ENCODE measurements around the gene DNAAF5. TPM values are rescaled to one million over a fixed set of nuclear protein-coding genes. Genes with fewer than 3 reads are reported as not detected.

Gene DNAAF5
- 10 to 100 TPM; 26.8 to 29.5 TPM for total RNA-seq

- peaks cover 4% of the 10 kb centered on the region for H3K9me3 Mint-ChIP-seq
- H3K27ac Mint-ChIP-seq: peak within 1 kb of the TSS; percentile 76
- peaks cover 27% of the 10 kb centered on the region for H3K4me1 Mint-ChIP-seq (ENCODE audit: low read depth)
- CTCF ChIA-PET: interaction anchor here (0.5 kb wide), 1 partner anchor 180 kb away, joined by 4 read pairs; no protein-coding TSS in a partner anchor
- peaks cover 34% of the 10 kb centered on the region for H3K36me3 Mint-ChIP-seq
- POLR2A ChIA-PET: interaction anchor here (0.9 to 1.1 kb wide), 2 partner anchors 122 to 124 kb away, joined by 3 to 4 read pairs; no protein-coding TSS in a partner anchor
- intact Hi-C loops (cut with micrococcal nuclease): loop anchor here (1.0 to 5.0 kb wide), 3 partner anchors 125 to 204 kb away; no protein-coding TSS in a partner anchor
- H3K4me3 Mint-ChIP-seq: peak within 1 kb of the TSS; percentile 86
- H3K27me3 Mint-ChIP-seq: no peaks in the 10 kb centered on the region
- peak; percentile 92 for DNase-seq
These were observed at the start of gene DNAAF5 for GRCh38 chr7:726084-726853. Gene DNAAF5, plus strand, starts transcription at chr7:726699. Its CDS starts 22 bp downstream, at chr7:726721.

DNA sequence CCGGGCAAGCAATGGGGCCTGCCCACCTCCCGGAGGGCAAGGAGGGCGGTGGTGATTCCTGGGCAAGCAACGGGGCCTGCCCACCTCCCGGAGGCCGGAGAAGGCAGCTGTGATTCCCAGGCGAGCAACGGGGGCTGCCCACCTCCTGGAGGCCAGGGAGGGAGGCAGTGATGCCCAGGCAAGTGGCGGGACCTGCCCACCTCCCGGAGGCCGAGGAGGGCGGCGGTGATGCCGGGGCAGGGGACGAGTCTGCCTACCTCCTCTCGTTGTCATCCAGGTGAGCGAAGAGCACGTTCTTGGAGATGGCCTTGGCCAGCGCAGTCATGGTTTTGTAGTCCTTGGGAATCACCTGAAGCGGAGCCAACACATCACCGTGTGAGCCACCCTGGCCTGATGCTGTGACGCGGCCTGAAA, 49.5 kb upstream of the DNAAF5 start:
- Mint-ChIP-seq H3K36me3 (peaks cover 22% of the 10 kb centered on the region), H3K9me3 (peaks cover 9% of the 10 kb centered on the region), H3K4me3 (no peak overlapping the region), H3K27me3 (no peaks in the 10 kb centered on the region), H3K27ac (no peak overlapping the region), H3K4me1 (ENCODE audit: low read depth) (no peaks in the 10 kb centered on the region)
- POLR2A ChIA-PET: no interaction called here
- DNase-seq: no peak
- intact Hi-C loops (cut with micrococcal nuclease): no loop called here
- CTCF ChIA-PET: no interaction called here

DNA sequence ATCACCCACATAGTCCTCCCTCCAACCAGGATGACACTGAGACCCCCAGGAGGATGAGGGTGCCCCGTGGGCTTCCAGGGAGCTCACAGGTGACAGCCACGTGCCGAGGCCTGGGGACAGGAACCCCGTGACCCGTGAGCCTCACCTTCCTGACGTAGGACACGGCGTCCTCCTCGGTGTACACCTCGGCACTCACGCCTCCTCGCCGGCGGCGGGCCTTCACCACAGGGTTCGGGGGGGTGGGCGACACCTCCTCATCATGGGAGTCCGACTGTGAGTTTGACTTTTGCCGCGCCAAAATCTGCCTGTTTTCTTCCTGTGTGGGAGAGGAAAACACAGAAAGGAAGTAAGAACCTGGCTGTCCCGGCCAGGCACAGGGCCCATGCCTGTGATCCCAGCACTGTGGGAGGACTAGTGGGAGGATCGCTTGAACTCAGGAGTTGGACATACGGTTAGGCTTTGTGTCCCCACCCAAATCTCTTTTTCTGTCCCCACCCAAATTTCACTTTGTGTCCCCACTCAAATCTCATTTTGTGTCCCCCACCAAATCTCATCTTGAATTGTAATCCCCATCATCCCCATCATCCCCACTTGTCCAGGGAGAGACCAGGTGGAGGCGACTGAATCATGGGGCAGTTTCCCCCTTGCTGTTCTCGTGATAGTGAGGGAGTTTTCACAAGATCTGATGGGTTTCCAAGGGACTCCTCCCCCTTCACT, 45.9 kb upstream of the DNAAF5 start:
- Mint-ChIP-seq H3K4me3 (no peak overlapping the region), H3K36me3 (peaks cover 30% of the 10 kb centered on the region), H3K27ac (no peak overlapping the region), H3K9me3 (peaks cover 13% of the 10 kb centered on the region), H3K27me3 (no peaks in the 10 kb centered on the region), H3K4me1 (ENCODE audit: low read depth) (no peaks in the 10 kb centered on the region)
- ChIA-PET POLR2A (no interaction called here), CTCF (no interaction called here)
- no peak for DNase-seq
- intact Hi-C loops (cut with micrococcal nuclease): no loop called here

- POLR2A ChIA-PET: no interaction called here
- H3K27me3 Mint-ChIP-seq: no peaks in the 10 kb centered on the region
- CTCF ChIA-PET: no interaction called here
- H3K36me3 Mint-ChIP-seq: peaks cover 34% of the 10 kb centered on the region
- H3K27ac Mint-ChIP-seq: no peak overlapping the region
- no peak overlapping the region for H3K4me3 Mint-ChIP-seq
- intact Hi-C loops (cut with micrococcal nuclease): no loop called here
- peaks cover 24% of the 10 kb centered on the region for H3K9me3 Mint-ChIP-seq
- DNase-seq: no peak
- H3K4me1 Mint-ChIP-seq (ENCODE audit: low read depth): no peaks in the 10 kb centered on the region
These were observed 44.8 kb upstream of the DNAAF5 start for GRCh38 chr7:681551-682307.

GRCh38 chr7:682810-683209, 43.7 kb upstream of the DNAAF5 start:
- ChIA-PET POLR2A (no interaction called here), CTCF (no interaction called here)
- Mint-ChIP-seq H3K27me3 (no peaks in the 10 kb centered on the region), H3K4me3 (no peak overlapping the region), H3K27ac (no peak overlapping the region), H3K9me3 (peaks cover 35% of the 10 kb centered on the region), H3K36me3 (peaks cover 41% of the 10 kb centered on the region), H3K4me1 (ENCODE audit: low read depth) (no peaks in the 10 kb centered on the region)
- DNase-seq: no peak
- intact Hi-C loops (cut with micrococcal nuclease): no loop called here

- H3K4me1 Mint-ChIP-seq (ENCODE audit: low read depth): no peaks in the 10 kb centered on the region
- no peaks in the 10 kb centered on the region for H3K27me3 Mint-ChIP-seq
- intact Hi-C loops (cut with micrococcal nuclease): no loop called here
- H3K4me3 Mint-ChIP-seq: no peak overlapping the region
- no peak overlapping the region for H3K27ac Mint-ChIP-seq
- H3K9me3 Mint-ChIP-seq: peaks cover 39% of the 10 kb centered on the region
- H3K36me3 Mint-ChIP-seq: peaks cover 46% of the 10 kb centered on the region
- POLR2A ChIA-PET: no interaction called here
- CTCF ChIA-PET: interaction anchor here (0.9 kb wide), 1 partner anchor 18 kb away, joined by 4 read pairs; no protein-coding TSS in a partner anchor
- no peak for DNase-seq
These were observed 42.8 kb upstream of the DNAAF5 start for GRCh38 chr7:683526-684205.

DNA sequence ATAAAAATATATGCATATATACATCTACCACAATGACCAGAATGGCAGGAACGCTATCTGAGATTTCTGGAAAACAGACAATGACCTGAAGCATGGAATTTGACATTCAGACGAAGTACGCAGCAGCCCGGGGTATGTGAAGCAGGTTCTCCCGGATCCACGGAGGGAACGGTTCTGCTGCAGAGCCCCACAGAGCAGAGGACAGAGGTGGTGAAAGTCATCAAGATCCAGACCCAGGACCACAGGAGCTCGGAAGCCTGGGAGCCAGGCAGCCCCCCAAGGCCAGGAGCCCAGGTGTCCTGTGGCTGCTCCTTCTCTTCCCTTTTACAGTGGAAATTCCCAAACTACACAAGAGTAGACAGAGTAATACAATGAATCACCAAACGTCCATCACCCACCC, 42.1 kb upstream of the DNAAF5 start:
- Mint-ChIP-seq H3K4me1 (ENCODE audit: low read depth) (no peaks in the 10 kb centered on the region), H3K4me3 (no peak overlapping the region), H3K9me3 (peaks cover 43% of the 10 kb centered on the region), H3K27me3 (no peaks in the 10 kb centered on the region), H3K27ac (no peak overlapping the region), H3K36me3 (peaks cover 44% of the 10 kb centered on the region)
- intact Hi-C loops (cut with micrococcal nuclease): no loop called here
- CTCF ChIA-PET: interaction anchor here (0.9 kb wide), 1 partner anchor 19 kb away, joined by 4 read pairs; no protein-coding TSS in a partner anchor
- no peak for DNase-seq
- POLR2A ChIA-PET: no interaction called here

DNA sequence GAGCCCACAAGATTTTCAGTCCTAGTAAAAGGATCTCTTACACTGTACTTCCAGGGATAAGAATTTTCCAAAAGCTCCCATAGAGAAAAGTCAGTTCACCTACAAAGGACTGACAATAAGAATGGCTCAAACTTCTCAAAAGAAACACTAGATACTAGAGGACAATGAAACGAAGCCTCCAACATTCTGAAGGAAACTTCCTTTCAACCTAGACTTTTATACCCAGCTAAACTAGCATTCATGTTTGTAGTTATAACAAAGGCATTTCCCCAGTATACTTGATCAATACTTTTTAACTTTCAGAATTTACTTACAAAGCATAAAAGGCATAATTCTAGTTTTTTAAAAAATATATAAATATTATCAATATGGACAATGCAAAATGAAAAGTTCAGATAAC, 41.0 kb upstream of the DNAAF5 start:
- no peak overlapping the region for H3K27ac Mint-ChIP-seq
- H3K27me3 Mint-ChIP-seq: no peaks in the 10 kb centered on the region
- no peak overlapping the region for H3K4me3 Mint-ChIP-seq
- ChIA-PET CTCF (interaction anchor here (0.8 to 1.6 kb wide), 2 partner anchors 11 to 124 kb away, joined by 3 to 4 read pairs; no protein-coding TSS in a partner anchor), POLR2A (no interaction called here)
- intact Hi-C loops (cut with micrococcal nuclease): no loop called here
- DNase-seq: no peak
- peaks cover 43% of the 10 kb centered on the region for H3K9me3 Mint-ChIP-seq
- H3K4me1 Mint-ChIP-seq (ENCODE audit: low read depth): no peaks in the 10 kb centered on the region
- peaks cover 43% of the 10 kb centered on the region for H3K36me3 Mint-ChIP-seq

GRCh38 chr7:690478-691360, 35.8 kb upstream of the DNAAF5 start:
- POLR2A ChIA-PET: interaction anchor here (0.7 kb wide), 1 partner anchor 41 kb away, joined by 3 read pairs; no protein-coding TSS in a partner anchor

GRCh38 chr7:691361-692045, 35.0 kb upstream of the DNAAF5 start:
- H3K9me3 Mint-ChIP-seq: peaks cover 21% of the 10 kb centered on the region
- DNase-seq: no peak
- POLR2A ChIA-PET: no interaction called here
- no peak overlapping the region for H3K4me3 Mint-ChIP-seq
- CTCF ChIA-PET: interaction anchor here (0.9 kb wide), 1 partner anchor 76 kb away, joined by 3 read pairs; no protein-coding TSS in a partner anchor
- H3K27ac Mint-ChIP-seq: no peak overlapping the region
- no peaks in the 10 kb centered on the region for H3K27me3 Mint-ChIP-seq
- intact Hi-C loops (cut with micrococcal nuclease): no loop called here
- no peaks in the 10 kb centered on the region for H3K4me1 Mint-ChIP-seq (ENCODE audit: low read depth)
- H3K36me3 Mint-ChIP-seq: peaks cover 29% of the 10 kb centered on the region

More at GRCh38 chr7:690478-691360, 35.8 kb upstream of the DNAAF5 start:
- no peak for DNase-seq
- Mint-ChIP-seq H3K36me3 (peaks cover 35% of the 10 kb centered on the region), H3K27ac (no peak overlapping the region), H3K9me3 (peaks cover 28% of the 10 kb centered on the region), H3K4me3 (no peak overlapping the region), H3K27me3 (no peaks in the 10 kb centered on the region), H3K4me1 (ENCODE audit: low read depth) (no peaks in the 10 kb centered on the region)
- intact Hi-C loops (cut with micrococcal nuclease): no loop called here
- CTCF ChIA-PET: no interaction called here

Measured in activated CD4-positive, alpha-beta memory T cell treated with anti-CD3 and anti-CD28 coated beads for 36 hours (primary cell).